COR-L47 (cell line): ENCODE results near the gene P4HA2.

ENCODE experiments used
- DNase-seq: peaks from one replicate; lab custom pipeline; 2025; lab: John Stamatoyannopoulos, UW

Gene P4HA2

DNA sequence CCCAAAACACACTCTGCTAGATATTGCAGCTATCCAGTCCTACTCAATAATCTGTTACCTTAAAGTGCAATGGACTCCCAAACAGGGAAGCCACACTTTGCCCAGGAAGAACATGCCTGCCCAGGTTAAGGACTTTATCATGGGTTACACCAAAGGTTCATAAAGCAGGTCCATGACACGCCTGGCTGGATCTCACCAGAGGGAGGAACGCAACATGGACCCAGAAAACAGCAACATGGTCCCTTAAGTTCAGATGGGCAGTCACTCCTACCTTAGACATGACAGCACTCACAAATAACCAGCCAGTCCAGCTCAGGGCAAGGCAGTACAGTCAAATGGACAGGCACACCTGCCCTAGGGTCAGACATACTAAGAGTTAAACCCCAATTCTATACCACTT is 3.8 kb downstream of the P4HA2 start:
- DNase-seq = no peak

DNA sequence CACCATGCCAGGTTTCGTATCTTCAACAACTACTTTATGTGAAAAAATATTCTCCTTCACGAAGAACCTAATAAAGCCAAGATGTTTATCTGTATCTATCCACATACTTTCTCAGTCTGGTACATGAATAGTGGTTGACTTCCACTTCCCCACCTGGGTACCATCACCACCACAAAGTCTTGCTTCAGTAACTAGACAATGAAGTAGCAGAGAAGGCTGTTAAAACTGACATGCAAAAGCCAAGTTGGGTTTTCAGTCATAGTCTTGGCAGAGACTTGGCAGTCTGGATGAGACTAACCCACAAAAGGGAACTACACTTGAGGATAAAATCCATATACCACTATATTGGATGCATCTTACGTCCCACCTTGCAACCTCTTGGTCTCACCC is 5.0 kb downstream of the P4HA2 start:
- no peak for DNase-seq

DNA sequence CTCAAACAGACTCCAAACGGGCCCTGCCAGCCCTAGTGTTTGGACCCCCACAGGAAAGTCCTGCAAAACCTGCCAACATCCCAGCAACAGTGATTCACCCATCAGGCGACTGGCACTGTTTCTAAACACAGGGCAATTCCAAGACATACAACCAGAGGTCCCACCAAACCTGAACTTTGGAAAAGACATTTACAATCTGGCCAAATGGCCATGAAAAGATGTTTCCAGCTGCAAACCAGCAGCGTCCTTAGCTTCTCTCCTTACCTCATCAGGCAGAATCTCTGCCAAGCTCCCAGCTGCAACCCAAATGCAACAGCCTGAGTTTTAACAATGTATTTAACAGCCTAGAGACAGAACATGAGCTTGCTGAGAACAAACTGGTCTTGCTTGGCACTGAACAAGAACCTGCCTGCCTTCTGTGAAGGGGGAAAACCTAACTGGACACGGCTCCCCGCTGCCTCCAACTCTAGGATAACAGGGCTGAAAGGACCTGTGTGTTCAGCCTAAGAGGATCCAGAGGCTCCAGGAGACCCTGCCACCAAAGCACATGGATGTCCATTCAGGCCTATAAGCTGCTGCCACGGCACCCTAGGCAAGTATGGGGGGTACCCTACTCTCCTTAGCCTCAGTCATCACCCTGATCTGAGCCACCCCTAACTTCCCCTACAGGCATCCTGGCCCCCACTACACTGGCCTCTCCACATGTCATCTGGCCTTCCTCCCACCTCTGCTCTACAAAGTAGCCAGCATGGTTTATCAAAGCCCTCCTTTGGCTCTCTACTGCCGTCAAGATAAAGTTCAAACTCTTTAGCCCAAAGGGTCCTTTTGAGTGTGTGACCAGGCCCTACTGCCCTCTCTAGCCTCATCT is 5.6 kb downstream of the P4HA2 start:
- no peak for DNase-seq

DNA sequence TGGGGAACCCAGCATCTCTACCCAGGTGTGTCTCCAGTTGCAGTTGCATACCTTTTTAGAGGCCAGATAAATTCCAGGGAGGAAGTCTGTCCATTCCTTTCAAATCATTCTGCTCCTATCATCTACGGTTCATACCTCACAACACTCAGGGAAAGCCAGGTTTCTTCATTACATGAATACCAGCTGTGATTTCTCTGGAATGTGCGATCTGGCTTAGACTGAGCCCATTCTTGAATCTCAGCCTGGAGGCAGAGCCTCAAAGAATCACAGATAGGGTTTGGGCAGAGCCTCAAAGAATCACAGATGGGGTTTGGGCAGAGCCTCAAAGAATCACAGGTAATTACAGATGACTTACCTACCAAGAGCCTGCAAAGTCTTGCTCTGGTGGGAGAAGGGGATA is 7.2 kb downstream of the P4HA2 start:
- DNase-seq = no peak

DNA sequence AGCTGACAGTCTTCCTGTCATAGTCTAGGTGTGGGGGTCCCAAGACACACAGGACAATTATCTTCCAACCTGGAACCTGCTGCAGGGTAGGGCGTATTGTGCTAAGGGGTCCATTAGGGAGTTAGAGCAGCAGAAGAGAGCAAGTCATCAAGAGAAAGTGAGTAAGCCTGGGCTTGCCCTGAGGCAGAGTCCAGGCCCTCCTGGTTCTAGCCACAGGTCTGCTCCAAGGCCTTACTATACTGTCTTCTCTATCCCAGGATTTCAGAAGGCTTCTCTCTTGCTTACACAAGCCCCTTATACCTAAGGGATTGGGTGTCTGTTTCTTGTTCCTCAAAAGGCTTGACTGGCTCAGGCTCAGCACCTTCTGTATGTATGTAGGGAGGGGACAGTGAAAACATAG is 7.7 kb downstream of the P4HA2 start:
- DNase-seq = no peak

DNA sequence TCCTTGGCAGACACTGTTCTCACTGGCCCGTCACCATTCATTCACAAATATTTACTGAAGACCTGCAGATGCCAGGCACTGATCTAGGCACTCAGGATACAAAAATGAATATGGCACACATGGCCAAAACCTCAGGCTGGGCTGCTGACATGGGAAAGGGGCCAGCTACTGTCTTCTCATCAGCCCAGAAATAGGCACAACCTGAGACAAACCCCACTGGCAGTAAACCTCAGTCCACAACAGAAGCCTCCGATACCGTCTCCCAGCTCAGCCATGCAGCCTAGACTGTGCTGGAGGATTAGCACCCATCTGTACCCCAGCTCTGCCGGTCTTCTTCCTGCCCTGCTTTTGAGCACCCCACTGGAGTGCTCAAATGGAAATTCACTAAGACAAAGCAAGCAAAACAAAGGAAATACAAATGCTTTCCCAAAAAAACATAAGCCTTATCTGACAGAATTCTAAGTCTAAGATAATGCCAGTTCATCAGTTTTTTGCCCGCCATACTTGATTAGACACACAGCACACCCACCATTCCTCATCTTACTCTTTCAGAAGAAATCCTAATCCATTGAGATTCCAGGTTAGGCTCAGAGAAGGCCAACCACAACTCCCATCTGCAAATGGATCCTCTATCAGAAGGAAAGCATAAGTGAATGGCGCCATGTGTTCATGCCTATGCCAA is 8.2 kb downstream of the P4HA2 start:
- no peak for DNase-seq

DNA sequence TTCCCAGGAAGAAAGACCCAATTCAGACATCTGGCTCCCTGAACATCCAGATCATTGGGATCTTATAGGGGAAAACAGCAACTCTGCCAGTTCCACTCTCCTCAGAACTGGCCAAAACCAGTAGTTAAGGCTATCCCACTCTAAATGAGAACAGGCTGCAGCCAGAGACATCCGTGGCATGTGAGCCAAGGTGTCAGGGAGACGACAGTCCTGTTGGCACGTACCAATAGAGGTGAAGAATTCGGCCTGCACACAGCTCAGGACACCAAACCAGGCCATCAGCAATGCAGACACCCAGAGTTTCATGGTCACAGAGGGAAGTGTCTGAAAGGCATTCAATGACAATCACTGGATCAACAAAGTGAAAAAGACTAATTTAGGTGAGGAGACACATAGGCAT is 9.3 kb downstream of the P4HA2 start:
- DNase-seq = no peak

DNA sequence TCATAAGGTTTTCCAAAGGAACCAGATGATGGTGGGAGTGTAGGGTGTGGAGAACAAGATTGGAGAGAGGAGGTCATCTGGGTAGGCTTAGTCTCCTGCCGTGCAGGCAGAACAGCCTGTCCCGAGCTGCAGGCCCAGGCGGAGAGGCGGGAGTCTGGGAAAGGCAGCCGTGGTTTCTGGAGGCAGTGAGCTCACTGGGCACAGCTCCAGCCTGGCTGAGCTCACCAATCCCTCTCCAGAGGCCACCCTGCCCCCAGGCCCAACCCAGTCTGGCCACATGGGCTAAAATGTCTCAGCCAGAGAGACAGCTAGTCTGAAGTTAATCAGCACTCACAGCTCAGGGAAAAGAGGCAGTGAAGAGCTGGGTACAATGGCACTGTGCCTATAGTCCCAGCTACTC is 12.3 kb downstream of the P4HA2 start:
- no peak for DNase-seq

DNA sequence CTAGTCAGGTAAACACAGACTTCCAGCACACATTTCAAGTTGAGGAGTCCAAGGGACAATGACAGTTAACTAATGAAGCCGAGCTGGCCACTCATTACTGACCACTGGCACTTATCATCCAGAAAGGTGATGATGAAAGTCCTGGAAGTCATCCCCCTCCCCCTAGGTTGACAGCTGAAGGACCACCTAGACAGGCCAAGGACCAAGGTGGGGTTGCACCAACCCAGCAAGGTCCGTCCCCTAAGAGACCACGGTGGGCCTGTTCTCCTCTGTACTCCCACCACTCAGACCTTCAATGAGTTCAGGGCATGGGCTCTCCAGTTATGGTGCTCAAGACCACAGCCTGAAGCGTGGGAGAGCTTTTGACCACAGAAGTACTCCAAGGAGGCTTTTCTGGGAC is 13.2 kb downstream of the P4HA2 start:
- no peak for DNase-seq

DNA sequence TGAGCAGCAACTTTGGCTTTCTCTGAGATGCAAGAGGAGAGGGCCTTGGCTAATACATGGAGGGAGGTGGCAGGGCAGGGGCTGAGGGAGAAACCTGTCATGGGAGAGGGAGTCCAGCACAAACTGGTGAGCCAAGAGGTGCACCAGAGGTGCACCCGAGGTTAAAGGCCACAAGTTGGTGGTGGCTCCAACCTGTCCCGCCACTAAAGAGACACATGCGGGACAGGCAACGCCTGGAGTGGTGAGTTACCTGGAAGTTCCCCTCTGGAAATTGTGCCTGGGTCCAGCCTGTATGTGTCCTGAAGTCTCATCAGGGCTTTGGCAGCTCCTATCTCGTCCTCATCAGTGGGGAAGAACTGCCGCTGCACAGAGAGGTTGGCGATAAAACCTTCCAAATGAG is 14.0 kb downstream of the P4HA2 start:
- no peak for DNase-seq

DNA sequence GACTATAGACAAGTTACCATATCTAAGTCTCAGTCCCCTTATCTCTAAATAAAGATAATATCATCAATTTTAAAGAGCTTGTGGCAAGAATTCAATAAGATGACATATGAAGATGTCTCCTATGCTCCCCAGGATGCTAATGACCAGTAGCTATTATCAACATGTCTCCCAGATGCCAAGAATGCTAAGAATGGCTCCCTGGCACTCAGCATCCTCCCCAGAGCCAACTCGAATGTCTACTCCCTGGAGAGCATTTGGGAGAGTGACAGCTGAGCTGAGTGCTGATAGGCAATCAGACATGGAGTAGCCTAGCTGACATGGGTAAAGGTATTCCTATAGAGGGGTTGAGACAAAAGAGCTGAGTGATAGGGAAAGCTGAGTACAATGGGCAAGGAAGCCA is 15.9 kb downstream of the P4HA2 start:
- no peak for DNase-seq

DNA sequence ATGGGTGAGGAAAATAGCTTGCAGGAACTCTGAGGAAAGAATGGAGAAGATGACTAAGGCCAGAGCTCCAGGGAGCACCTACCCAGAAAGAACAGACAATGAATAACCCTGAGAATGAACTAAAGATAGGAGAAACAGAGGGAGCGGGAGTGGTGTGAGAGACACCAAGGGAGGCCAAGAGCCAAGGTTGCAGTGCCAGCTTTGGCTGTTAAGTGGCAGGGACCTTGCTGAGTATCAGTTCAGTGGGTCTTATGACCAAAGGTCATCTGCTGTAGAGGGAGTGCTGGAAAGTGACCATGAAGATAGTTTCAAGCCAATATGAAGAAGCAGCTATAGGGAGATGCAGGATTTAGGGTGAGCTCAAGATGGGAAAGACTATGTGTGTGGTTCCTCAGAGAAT is 16.7 kb downstream of the P4HA2 start:
- DNase-seq = no peak

DNA sequence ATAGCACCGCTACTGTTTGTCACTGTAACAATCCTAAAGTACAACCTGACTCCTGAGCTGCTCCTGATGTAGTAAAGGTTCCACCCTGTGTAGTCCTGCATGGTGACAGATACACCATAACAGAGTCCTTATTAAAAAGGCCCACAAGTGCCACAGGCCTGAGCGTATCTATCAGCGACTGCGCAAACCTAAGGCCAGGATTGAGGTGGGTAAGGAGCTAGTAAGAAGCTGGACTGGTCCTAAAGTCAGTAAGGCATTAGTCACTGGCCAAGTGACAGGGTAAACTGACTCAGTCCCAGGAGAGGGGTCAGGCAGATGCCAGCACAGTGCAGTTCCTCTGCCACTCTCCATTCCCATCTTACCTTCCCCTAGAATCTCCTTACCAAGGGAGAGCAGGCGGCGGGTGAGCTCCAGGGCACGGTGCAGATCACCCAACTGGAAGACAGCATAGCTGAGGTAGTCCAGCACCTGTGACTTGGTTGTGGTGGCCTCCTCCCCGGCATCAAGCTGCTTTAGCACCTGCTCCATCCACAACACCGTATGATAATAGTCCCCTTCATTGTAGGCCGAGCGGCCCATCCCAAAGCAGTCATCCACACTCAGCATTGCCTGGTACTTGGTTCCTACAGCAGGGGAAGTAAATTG is 17.6 kb downstream of the P4HA2 start:
- no peak for DNase-seq

DNA sequence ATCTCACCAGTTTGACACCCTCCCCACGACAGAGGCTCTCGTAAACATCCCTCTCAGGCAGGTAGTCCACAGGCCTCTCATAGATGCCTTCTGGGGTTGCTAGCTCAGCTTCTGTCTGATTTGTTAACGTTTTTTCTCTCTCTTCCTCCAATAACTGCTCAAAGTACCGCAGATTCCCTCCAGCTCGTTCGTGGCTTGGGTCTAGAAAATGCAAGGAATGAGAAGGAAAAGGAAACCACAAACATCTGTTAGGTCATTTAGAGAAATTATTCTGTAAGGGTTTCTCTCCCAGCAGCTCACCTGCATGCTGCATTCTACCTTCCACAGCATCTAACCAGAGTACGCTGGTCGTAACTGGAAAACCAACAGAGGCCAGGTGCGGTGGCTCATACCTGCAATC is 18.5 kb downstream of the P4HA2 start:
- DNase-seq = no peak

DNA sequence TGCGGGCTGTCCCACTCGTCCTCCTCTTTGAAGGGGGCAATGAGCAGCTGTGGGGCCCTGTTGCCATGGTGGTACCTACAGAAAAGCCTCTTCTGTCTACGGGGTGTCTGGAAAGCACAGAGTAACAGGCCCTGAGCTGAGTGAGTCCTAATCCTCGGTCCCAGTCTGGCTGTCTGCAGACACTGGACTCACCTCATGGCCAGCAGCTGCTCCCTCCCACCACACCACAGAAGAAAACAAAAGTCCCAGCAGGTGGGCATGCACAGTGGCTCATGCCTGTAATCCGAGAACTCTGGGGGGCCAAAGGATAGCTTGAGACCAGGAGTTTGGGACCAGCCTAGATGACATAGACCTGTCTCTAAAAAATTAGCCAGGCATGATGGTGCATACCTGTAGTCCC is 19.9 kb downstream of the P4HA2 start:
- no peak for DNase-seq

DNA sequence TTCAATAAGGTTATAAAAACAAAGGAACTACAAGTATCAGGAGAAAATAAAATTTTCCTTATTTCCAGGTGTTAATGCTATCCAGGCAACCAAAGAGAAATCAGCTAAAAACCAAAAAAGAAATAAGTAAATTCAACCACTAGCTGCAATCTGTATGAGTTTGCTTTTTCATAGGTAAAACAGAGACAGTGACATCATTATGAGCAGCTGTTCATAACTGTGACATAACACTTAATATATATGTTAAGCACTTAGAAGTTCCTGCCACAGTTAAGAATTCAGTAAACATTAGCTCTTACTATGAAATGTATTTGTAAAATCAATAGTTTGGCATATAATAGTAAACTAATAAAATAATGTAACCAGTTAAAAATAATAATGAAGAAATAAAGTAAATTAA is 20.9 kb downstream of the P4HA2 start:
- no peak for DNase-seq

DNA sequence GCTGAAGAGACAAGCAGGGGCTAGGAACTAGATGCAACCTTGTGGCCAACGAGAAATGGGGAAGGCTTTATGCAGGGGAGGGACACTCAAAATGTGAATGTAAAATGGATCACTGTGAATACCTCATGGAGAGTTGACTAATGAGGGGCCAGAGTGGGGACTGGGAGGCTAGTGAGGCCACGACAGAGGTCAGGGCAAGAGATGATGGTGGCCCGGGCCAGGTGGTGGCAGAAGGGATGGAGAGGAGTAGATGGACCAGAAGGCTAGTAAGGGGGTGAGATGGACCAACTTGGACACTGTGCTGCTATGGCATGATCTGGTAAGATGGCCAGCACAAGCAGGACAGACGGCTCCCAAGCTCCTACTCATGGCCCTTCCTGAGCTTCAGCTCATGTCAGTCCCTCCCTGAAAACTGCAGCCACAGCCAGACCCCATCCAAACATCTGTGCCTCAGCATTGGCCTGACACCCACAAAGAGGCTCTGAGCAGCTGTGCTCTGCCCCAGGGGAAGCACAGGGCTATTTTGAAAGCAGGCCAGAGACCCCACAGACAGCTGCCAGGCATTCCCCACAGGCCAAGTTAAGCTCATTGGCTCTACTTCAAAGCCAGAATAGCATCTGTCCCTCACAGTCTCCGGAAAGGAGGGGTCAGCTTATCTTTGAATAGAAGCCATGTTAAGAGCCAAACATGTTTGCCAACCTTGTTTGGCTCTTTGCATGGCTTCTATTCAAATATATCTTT is 22.1 kb downstream of the P4HA2 start:
- DNase-seq = no peak

DNA sequence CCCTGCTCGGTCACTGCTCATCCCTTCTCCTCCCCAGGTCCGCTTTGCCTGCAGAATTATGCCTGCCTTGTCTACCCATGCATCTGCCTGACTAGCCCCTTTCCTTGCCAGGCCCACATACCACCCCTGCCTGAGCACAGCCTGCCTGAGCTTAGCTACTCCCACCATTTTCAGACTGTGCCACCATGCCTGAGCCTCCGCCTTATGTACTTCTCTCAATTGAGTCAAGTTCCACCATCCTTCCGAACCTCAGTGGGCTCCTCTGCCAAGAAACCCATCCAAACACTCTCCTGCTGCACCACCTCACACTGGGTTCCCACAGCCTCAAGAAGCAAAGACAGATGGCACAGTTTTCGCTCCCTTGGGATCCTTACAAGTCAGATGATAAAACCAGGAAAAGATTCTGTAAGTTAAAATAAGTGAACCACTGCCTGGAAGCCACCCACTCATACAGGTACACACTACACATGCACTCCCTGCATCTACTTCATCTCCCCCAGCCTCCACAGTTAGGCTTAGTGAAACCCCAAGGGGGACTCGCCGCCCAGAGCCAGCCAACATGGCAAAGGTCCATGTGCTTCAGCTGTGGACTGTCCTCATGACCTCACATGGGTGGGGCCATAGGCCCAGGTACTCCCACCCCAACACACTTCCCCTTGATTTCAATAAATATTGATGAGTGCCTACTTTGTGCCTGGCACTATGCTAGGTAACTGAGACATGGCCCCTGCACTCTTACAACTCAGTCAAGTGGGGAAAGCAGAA is 23.1 kb downstream of the P4HA2 start:
- no peak for DNase-seq

DNA sequence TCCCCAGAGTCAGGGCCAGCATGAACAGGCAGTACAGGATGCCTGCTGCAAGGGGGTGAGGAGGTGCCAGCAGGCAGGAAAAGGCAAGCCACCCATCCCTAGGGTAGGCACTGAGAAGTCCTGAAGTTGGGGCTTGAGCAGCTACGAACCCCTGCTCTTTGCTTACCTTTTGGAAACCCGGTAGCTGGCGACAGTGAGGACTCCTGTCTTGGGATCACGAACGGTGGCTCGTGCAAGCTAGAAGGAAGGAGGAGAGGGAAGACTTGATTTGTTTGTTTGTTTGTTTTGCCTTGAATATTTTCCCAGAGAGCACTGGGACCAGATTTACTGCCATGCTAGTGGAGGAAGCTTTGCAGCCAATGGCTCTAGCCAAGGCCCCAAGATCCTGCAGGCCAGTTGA is 23.7 kb downstream of the P4HA2 start:
- no peak for DNase-seq

DNA sequence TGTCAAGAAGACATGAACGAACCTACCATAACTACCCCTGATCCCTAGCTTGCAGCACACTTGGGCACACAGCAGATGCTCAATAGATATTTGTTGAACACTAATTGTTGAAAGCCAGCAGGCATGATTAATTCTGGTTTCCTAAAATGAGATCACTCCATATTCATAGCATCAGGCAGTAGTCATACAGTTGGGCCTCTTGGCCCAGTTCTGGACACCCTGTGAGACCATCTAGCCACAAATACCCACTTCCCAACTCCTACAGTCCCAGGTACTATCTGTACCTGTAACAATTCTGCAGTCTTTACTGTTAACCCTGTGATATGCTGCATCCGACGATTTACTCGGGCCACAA is 24.2 kb downstream of the P4HA2 start:
- DNase-seq = no peak

DNA sequence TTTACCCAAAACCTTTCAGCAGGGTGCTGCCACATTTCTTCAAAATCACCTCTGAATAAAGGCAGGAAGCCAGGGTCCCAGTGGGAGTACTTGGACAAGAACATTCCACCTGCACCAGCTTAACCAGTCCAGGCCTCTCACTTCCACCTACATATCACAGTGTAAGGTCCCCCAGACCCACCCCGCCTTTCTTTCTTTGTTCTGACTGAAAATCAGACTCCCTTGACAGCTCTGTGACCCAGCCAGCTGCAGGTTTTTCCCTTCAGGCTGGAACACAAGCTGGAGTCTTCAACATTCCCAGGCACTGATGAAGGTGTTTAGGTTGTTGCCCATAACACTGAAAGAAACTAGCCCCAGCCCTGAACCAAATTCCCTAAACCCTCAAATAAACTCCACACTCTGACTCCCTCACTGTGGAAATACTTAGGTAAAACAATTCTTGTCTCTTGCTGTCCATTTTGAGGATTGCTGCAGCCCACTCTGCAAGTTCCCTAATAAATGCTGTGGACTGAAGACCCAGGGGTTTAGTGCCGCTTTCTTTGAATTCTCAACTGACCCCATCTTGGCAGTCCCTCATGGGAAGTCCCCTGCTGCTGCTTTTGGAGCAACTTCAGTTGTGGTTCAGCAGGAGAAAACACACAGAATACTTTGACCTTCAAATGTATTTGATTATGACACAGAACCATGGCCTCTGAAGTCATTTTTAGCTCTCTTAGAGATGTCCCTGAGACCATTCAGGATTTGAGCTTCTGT is 24.8 kb downstream of the P4HA2 start:
- DNase-seq = no peak
